ENCODE data around the gene TENT4B.
A peak's percentile ranks its signal among the peaks of the same experiment; 100 is the strongest.
"Not testable (repeated sequence)": the region's sequence is repeated elsewhere in the genome, so short reads cannot be mapped to it uniquely, and the experiment has no call there.

The TENT4B gene

GRCh38 chr16:50152807-50153595 lies at the start of gene TENT4B:
Gene TENT4B (plus strand): TSS chr16:50153306. CDS start chr16:50153622, 316 bp downstream.
- peak; percentile 51 for DNase-seq (ENCODE audit: low read depth, low spot score)

DNA sequence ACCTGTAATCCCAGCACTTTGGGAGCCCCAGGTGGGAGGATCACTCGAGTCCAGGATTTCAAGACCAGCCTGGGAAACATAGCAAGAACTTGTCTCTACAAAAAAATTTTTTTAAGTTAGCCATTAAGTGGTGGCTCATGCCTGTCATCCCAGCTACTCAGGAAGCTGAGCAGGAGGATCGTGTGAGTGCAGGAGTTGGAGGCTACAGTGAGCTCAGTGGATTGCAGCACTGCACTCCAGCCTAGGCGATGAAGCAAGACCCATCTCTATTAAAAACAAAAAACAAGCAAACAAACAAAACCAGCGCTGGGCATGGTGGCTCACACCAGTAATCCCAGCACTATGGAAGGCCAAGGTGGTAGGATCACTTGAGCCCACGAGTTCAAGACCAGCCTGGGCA lies 49.3 kb upstream of the TENT4B start:
- DNase-seq (ENCODE audit: low read depth, low spot score), result no peak

GRCh38 chr16:50114357-50115129 lies 38.6 kb upstream of the TENT4B start:
- no peak for DNase-seq (ENCODE audit: low read depth, low spot score)

DNA sequence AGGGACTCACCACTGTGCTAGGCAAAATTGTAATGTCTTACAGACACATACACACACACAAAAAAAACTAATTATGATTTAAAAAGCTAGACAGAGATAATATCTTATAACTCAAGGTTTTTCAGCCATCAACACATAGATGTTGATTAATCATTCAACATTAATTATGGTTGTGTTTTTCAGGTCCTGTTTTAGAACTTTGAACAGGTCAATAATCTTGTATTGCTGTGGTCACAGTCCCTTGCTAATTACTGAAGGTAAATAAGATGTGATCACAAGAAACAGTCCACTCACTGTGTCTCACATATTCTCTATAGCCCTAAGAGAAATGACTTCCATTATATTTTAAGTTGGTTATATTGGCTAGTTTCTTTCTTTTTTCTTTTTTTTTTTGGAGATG lies 32.4 kb upstream of the TENT4B start:
- no peak for DNase-seq (ENCODE audit: low read depth, low spot score)

GRCh38 chr16:50121278-50121677 lies 31.8 kb upstream of the TENT4B start:
- no peak for DNase-seq (ENCODE audit: low read depth, low spot score)

DNA sequence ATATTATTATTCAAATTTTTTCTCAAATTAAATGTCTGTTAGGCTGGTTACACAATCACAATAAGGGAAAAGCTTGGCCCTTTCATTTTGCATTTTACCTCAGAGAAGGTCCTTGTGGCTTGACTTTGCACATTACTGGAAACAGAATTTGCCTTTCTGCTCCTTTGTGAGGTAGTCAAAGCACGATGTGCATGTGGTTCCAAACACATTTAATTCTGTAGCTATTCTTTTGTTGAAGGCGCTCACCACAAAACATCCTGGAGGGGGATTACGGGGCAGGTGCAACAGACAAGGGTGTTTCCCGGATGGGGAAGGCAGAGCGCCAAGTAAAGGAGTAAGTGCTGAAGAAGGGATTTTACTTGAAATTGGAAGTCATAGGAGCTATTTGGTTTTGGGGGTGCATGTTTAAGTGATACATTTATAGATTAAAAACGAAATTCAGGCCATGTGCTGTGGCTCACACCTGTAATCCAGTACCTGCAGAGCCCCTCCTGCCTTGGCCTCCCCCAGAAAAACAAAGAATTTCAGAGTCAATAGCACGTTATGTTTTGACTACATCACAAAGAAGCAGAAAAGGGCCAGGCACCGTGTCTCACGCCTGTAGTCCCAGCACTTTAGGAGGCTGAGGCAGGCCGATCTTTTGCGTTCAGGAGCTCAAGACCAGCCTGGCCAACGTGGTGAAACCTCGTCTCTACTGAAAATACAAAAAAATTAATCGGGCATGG lies 31.2 kb upstream of the TENT4B start:
- DNase-seq (ENCODE audit: low read depth, low spot score), result no peak

DNA sequence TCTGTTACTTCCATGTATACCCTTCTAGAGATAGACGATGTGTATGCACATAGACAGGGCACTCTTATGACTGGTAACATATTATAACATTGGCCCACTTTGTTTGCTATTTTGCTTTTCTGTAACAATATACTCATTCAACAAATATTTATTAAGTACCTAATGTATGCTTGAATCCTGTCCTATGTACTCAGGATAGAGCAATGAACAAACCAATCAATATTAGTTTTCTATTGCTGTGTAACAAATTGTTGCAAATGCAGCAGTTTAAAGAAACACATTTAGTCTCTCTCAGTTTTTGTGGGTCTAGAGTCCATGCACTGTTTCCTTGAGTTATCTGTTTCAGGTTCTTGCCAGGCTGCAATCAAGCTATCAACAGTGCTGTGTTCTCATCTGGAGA lies 29.7 kb upstream of the TENT4B start:
- DNase-seq (ENCODE audit: low read depth, low spot score), result no peak

DNA sequence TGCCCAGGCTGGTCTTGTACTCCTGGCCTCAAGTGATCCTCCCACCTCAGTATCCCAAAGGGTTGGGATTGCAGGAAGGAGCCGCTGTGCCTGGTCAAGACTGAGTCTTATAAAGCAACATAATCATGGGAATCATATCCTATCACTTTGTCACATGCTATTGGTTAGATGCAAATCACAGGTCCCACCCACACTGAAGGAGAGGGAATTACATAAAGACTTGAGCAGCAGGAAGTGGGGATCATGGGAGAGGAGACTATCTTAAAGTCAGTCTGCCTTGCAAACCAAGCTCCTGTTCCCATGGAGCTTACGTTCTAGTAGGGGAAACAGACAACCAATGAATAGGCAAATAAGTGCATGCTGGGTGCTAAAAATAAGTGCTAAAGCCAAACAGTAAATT lies 28.3 kb upstream of the TENT4B start:
- no peak for DNase-seq (ENCODE audit: low read depth, low spot score)

- DNase-seq (ENCODE audit: low read depth, low spot score), result no peak
Measured at GRCh38 chr16:50126183-50126582, 26.9 kb upstream of the TENT4B start.

- not testable (repeated sequence) for DNase-seq (ENCODE audit: low read depth, low spot score)
Measured at GRCh38 chr16:50132571-50132970, 20.5 kb upstream of the TENT4B start.

GRCh38 chr16:50133214-50133613 lies 19.9 kb upstream of the TENT4B start:
- DNase-seq (ENCODE audit: low read depth, low spot score), result no peak

- no peak for DNase-seq (ENCODE audit: low read depth, low spot score)
Measured at GRCh38 chr16:50136399-50136798, 16.7 kb upstream of the TENT4B start.

DNA sequence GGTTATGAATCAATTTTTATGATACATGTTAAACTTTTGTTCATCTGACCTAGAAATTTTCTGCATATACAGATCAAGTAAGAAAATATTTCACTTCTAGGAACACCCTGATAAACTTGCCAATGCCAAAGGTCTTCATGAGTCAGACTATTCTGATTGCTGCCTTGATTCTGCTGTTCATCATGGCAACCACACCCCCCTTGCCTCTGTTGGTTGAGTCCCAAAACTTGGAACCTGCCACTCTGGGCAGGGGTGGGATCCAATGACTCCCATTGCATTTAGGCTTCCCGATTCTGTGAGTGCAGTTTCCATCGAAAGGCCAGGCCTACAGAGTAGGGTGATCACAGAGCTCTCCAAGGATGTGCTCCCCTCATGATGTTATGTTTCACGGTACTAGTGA lies 15.8 kb upstream of the TENT4B start:
- DNase-seq (ENCODE audit: low read depth, low spot score), result no peak

DNA sequence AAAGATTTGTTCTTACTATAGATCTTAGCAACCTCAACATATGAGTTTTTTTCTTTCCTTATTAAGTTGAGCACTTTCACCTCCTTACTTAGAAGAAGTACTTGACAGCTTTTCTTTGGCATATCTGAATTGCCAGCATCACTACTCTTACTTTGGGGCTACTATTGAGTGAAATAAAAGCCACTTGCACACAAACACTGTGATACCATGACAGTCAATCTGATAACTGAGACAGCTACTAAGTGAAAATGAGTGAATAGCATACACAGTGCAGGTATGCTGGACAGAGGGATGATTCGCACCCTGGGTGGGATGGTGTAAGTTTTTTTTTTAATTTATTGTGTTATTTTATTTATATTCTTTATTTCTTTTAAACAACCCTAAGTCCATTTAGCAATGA lies 13.5 kb upstream of the TENT4B start:
- no peak for DNase-seq (ENCODE audit: low read depth, low spot score)

DNA sequence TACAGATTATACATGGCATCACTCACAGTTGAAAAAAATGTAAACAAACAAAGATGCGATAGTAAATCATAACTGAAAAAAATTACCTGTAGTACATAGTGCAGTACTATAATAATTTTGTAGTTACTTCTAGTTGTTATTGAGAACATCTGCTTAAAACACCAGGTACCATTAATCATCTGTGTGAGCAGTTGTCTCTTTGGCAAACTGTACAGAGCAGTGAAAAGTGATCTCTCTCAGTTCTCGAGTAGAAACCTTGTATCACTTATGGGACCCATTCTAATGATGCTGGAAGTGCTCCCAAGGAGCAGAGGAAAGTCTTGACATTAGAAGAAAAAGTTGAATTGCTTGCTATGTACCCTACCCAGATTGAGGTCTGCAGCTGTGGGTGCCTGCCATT lies 8.9 kb upstream of the TENT4B start:
- DNase-seq (ENCODE audit: low read depth, low spot score), result no peak

DNA sequence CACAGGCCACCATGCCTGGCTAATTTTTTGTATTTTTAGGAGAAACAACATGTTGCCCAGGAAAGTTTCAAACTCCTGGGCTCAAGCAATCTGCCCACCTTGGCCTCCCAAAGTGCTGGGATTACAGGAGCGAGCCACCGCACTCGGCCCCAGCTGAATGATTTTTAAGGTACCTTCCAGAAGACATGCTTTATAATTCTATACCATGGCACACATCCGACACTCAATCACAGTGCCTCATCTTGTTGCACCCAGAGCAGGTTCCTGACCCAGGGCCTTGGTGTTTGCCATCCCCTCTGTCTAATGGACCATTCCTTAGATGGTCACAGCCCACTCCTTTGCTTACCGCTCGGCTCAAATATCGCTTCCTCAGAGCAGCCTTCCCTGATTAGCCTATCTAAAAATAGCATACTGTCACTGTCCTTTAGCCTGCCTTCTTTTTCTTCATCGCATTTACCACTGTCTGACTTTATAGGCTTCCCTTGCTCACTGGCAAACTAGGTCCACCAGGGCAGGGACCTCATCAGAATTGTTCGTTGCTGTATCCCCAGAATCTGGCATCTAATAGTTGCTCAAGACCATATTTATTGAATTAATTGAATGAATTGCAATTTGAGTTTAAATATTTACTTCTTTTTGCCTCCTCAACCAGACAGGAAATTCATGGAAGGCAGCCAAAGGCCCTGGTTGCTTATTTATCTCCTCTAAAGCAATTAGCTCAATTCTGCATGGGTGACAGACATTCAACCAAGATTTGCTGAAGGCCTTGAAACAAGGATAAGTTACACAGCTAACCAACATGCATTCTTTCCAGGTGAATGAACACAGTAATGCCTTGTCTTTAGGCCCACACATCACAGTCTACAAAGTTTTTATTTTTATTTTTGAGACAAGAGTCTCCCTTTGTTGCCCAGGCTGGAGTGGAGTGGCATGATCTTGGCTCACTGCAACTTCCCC lies 6.3 kb upstream of the TENT4B start:
- DNase-seq (ENCODE audit: low read depth, low spot score), result no peak

- DNase-seq (ENCODE audit: low read depth, low spot score), result no peak
Measured at GRCh38 chr16:50151322-50151721, 1.8 kb upstream of the TENT4B start.

- no peak for DNase-seq (ENCODE audit: low read depth, low spot score)
Measured at GRCh38 chr16:50151756-50152155, 1.4 kb upstream of the TENT4B start.

DNA sequence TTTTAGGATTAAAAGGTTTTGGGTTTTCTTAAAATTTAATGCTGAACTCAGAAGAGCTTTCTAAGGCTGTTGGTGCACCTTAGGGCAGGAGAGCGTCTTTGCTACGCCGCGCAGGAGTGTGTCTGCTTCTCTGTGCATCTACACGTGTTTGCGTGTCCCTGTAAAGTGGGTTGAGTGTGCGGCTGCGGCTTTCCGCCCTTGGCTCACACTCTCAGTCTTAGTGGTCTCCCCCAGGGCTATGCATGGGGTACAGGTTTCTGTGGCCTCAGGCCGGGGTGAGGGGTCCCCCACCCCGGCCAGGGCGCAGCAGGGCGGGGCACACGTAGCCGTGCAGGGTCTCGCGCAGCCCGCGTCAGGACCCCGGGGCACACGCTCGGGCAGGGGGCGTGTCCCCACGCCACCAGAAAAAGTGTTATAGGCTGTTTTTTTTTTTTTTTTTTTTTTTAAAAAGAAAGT lies 727 bp upstream of the TENT4B start:
- no peak for DNase-seq (ENCODE audit: low read depth, low spot score)

DNA sequence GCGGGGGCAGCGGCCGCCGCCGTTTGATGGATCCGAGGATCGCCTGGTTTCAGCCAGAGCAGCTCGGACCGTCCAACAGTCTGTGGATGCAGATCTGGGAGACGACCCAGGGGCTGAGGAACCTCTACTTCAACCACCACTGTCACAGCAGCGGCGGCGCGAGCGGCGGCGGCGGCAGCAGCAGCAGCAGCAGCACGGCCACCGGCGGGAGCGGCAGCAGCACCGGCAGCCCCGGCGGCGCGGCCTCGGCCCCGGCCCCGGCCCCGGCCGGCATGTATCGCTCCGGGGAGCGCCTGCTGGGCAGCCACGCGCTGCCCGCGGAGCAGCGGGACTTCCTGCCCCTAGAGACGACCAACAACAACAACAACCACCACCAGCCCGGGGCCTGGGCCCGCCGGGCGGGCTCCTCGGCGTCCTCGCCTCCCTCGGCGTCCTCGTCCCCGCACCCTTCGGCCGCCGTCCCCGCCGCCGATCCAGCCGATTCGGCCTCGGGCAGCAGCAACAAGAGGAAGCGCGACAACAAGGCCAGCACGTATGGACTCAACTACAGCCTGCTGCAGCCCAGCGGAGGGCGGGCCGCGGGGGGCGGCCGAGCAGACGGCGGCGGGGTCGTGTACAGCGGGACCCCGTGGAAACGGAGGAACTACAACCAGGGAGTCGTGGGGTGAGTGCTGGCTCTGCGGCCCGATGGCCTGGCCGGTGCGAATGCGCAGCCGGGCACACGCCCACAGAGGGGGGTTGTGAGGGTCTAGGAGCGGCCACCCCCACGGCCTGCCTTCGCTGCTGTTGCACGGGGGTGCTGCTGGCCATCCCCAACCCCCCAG lies 702 bp downstream of the TENT4B start:
- no peak for DNase-seq (ENCODE audit: low read depth, low spot score)

Measured in brain pericyte (primary cell).